Renal cortex interstitium (tissue), 11 donors: ENCODE data around the gene RILP. TPM values are rescaled to one million over a fixed set of nuclear protein-coding genes. Genes with fewer than 3 reads are reported as not detected.
A peak's percentile ranks its signal among the peaks of the same experiment; 100 is the strongest.

ENCODE experiments used
- DNase-seq, 11 donors: peaks; one replicate each; pipeline ENCODE4 v3.0.0-alpha.2; 2013; ENCODE audit warnings: low read depth in 9 of 11, low spot score in 4 of 11; ENCODE audit errors: extremely low read depth in 1 of 11
- polyA plus RNA-seq, 3 donors: library from polyadenylated mRNA; unstranded; fragments of 120-200 nt; gene quantifications; one replicate each; pipeline ENCODE4 v1.2.1, GENCODE V29; 2013; ENCODE audit not compliant: insufficient read length in 3 of 3

Gene RILP
- polyA plus RNA-seq, 3 donors, result 3.0 to 5.1 (median 4.3) TPM

DNA sequence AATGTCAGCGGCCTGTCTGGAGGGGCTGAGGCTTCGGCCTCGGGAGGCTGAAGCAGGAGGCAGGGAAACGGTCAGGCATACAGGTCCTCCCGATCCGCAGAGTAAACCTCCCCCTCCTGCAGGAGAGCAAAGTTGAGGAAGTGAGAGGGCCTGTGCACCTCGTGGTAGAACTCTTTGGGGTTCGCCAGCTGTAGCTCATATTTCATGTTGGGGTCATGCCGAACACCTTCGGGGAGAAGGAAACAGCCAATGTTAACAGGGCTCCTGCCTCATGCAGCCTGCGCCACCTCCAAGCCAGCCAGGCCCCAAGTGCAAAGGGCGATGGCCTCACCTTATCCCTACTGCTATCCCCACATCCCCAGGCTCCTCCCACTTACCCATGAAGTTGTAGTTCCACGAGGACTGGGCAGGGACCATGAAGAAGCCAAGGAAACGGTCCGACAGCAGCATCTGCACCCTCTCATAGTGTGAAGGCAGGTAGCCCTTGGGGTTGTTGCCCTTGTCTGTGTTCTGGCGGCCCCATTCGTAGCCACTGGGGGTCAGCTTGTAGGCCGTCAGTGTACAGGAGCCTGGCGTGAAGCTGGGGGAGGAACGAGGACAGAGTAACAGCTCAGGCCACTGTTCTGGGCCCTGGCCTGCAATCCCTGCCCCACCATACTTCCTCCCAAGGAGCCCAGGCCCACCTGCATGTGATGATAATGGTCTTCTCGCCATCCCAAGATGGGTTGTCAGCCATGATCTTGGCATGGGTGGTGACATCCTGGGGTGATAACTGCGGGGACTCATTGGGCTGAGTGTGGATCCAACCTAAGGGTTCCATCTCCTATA lies 1.3 kb upstream of the RILP start:
- DNase-seq, result no peak

DNA sequence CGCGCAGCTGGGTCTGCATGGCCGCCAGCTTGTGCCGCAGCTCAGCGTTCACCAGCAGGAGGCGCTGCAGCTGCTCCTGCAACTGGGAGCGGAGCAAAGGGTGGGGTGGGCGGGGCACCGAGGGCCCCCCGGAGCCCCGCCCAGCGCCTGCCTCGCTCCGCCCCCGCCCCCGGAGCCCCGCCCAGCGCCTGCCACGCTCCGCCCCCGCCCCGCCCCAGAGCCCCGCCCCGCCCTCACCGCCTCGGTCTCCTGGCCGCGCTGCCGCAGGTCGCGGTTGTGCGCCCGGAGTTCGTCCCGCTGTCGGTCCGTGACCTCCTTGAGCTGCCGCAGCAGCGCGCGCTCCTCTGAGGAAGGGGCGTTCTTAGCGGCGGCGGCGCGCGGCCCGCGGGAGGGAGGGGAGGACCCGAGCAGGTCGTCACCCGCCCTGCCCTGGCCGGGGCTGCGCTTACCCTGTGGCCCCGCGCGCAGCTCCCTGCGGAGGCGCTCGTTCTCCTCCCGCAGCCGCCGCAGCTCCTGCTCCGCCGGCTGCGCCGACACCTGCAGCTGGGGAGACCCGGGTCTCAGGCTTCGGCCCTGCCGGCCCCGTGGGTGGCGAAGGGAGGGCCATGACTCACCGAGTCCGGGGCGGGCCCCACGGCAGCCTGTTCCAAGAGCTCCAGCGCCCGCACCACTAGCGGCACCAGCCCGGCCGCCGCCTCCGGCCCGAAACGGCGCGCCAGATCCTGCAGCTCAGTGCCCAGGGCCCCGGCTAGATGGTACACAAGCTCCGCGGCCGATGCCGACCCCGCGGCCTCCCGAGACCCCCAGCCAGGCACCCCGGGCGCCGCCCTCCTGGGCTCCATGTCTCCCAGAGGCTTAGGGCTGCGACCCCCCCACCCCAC lies 463 bp downstream of the RILP start:
- DNase-seq, result peak; percentile 87 to 96 (median 92)

DNA sequence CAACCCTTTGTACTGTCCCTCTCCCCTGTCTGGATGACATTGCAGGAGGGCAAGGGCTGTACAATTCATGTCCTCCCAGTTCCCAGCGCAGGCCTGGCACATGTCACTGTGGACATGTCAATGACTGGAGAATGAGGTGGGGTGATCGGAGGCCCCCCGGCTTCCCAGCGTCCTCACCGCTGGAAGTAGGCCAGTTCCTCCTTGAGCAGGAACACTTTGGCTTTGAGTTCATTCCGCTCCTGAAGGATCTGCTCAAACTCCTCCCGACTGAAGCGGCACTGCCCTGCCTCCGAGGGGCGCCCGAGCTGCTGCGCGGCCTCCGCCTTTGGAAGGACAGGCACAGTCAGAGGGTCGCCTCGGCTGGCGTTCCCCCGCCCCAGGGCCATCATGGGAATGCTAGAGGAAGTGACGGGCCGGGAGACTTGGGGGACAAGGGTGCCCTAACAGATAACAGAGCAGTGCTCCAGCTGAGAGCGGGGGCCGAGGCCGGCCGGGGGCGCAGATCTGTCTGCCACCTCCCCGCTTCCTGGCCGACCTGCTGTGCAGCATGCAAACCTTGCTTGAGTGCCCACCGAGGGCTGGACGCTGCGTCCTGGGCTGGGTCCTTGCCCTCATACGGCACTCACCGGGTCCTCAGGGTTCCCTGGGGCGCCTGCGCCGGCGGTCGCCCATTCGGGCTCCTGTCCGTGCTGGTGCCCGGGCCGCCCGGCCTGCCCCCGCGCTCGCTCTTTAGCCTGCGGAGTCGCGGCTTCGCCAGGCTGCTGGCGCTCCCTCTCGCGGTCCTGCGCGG lies 1.3 kb downstream of the RILP start:
- DNase-seq, result no peak

DNA sequence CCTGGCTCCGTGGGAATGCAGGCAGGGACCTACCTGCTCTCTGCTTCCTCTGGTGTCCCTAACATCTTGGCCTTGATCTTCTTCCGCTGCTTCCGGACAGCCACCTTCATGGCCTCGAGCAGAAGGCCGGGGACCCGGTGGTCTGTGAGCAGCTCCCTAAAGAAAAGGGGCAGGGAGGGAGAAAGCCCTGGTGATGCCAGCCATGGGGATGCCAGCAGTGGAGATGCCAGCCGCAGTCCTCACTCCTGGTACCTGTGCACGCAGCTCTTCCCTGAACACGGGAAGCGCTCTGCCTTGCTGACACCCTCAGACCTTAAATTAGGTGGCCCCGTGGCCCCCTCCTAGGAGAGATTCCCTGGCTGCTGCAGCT lies 1.9 kb downstream of the RILP start:
- no peak for DNase-seq

DNA sequence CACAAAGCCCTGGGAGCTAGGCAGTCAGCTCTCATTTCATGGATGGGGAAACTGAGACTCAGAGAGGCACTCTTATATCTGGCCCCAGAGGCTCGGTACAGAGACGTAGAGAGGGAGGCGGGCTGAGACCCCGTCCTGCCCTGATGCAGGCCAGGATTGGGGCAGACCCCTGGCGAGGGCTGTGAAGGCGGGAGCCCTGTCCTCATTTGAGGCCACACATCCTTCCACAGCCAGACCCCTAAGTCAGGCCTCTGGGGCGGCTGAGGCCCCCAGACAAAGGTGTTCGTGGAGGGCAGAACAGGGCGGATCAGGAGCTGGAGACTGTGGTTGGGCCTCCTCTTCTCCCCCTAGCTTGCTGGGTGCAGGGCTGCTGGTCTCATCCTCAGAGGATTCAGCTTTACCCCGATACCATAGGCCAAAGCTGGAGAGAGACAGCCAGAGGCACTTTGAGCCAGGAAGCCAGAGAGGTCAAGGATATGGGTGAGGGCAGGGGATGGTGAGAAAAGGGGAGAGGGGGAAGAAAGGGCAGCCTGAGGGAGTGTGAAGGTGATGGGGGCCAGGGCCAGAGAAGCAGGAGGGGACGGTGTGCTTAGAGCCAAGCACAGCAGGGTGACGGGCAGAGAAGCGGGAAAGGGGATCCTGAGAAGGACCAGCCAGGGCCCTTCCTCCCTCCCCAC lies 3.3 kb downstream of the RILP start:
- no peak for DNase-seq

DNA sequence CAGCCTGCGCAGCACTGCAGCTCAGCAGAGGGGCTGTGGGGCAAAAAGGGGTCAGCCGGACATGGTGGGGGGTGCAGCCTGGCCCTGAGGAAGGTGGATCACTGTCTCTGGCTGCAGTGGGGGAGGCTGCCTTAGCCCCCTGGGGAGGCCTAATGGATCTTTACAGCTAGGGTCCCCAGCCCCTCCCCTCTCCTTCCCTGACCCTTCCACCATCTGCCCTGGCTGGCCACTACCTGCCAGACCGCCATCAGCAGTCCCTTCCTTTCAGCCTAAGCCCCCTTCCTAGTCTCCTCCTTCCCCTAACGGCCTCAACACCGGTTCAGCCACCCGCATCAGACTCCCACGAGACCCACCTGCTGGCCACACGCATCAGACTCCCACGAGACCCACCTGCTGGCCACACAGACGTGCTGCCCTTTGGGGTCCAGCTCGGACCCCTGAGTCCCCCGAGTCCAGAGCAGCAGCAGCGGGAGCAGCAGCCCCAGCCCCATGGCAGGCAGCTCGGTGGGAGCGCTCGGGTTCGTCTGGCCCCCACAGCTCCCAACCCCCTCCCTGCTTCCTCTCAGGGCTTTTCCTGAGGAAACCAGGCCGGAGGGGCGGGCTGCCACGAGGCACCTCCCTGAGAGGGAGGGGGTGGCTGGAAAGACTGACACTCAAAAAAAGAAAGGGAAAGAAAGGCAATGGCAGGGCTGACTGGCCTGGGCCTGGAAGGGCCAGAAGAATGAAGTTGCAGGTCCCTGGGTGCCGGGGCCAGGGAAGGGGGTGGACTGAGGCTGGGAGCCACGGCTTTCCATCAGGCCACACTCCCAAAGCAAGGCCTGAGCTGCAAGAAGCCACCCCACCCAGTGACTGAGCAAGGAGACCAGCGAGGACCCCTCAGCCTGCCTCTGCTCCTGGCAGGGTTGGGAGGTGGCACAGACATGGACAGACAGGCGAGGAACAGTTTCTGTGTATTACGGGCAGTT lies 4.2 kb downstream of the RILP start, which contains the start of gene SCARF1:
TSS of gene SCARF1 (minus strand) at position 526 of the 965 bp plus-strand sequence. CDS start at position 491, 35 bp downstream.
- DNase-seq, result no peak

DNA sequence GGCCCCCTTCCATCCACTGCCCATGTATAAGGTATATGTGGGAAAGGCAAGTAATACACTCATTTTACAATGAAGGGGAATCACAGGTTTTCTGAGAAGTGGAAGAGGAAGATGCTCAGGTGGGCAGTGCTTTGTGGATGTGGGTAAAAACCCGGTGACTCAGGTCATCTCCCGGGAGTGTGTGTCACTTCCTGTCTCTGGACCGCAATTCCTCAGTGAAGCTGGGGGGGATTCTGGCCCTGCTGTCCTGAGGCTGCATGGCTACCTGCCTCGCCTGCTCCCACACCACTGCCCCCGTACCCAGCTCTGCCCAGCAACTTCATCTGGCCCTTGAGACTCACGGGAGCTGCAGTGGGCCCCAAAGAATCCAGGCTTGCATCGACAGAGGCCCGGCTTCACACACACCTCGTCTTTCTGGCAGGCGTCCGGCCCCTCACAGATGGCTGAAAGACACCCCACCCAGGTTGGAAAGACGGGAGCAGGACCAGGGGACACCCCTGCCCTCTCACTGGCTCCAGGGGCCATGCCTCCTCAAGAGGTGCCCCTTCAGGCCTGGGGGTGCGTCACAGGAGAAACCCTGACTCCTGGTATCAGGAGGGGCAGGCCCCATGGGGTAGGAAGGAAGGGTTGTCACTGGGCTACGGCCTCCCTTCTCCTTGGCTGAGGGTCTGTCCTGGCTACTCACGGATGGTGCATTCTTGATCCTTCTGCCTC lies 5.0 kb downstream of the RILP start:
- DNase-seq, result no peak

DNA sequence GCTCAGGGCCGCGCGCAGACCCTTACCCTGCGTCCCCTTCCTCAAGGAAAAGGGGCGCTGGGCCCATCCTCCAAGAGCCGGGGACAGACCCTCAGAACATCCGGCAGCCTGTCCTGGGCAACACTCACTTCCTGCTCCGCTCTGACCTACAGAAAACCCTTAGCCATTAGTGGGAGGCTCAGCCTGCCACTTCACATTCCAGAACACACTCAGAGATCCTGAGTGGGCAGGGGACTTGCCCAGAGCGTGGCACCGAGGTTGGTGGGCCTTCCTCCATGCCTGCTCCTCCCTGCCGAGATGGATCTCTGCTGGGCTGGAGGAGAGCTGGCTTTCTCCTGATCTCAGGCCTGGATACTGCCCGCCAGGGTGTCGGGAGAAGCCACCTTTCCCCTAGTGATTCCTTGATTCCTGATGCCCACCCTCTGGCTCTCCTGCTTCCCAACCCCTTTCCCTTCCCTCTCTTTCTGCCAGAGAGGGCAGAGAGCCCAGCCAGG lies 5.6 kb downstream of the RILP start:
- DNase-seq, result no peak

DNA sequence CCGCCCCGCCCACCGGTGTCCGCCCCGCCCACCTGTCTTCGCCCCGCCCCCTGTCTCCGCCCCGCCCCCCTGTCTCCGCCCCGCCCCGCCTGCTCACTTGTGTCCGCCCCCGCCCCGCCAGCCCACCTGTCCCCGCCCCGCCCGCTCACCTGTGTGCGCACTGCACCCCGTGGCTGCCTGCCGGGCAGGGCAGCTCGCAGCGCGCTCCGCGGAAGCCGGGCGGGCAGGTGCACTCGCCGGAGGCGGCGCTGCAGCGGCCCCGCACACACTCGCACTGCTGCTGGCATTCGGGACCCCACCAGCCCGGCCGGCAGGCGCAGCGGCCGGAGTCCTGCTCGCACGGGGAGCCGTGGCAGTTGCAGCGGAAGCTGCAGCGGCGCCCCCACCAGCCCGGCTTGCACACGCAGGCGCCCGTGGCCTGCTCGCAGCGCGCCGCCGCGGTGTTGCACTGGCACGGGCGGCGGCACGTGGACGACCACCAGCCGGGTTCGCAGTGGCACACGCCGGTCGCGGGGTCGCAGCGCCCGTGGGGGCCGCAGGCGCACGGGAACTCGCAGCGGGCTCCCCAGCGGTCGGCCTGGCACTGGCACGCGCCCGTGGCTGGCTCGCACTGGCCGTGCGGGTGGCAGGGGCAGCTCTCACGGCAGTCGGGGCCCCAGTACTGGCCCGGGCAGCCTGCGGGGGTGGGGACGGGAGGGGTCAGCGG lies 6.2 kb downstream of the RILP start:
- no peak for DNase-seq

DNA sequence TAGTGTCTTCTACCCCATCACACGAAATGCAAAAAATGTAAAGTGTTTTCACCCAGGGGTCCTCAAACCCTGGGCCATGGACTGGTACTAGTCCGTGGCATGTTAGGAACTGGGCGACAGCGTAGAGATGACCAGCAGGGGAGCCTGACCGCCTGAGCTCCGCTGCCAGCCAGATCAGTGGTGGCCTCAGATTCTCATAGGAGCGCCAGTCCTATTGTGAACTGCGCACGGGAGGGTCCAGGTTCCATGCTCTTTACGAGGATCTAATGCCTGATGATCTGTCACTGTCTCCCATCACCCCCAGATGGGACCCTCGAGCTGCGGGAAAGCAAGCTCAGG lies 8.6 kb downstream of the RILP start:
- DNase-seq, result no peak

DNA sequence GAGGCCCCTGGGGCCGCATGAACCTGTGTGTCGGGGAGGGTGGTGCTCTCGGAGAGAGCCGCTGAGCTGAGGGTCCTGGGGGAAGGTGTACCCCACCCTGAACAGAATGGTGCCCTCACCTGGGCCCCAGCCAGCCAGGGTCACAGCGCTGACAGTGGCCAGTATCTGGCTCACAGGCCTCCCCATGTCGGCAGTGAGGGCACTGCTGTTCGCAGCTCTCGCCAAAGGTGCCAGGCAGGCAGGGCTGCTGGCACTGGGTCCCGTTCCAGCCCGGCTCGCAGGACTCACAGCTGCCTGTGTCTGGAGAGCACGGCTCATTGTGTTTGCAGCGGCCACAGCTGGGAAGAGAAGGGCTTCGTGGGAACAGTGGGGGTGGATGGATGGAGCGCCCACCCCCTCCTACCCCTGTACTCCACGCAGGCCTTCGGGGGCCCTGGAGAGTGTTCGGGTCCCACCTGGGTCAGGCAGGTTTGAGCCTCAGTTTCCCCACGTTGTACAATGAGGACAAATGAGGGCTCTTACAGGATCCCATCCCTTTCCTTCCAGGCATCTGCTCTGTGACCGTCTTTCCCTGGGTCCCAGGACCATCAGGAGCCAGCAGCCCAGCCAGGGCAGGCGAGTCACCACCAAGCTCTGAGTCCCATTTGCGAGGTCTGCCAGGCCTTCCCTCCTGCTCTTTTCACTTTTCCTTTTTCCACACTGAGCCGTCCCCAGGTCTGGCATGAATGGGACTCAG lies 9.2 kb downstream of the RILP start:
- DNase-seq, result no peak

DNA sequence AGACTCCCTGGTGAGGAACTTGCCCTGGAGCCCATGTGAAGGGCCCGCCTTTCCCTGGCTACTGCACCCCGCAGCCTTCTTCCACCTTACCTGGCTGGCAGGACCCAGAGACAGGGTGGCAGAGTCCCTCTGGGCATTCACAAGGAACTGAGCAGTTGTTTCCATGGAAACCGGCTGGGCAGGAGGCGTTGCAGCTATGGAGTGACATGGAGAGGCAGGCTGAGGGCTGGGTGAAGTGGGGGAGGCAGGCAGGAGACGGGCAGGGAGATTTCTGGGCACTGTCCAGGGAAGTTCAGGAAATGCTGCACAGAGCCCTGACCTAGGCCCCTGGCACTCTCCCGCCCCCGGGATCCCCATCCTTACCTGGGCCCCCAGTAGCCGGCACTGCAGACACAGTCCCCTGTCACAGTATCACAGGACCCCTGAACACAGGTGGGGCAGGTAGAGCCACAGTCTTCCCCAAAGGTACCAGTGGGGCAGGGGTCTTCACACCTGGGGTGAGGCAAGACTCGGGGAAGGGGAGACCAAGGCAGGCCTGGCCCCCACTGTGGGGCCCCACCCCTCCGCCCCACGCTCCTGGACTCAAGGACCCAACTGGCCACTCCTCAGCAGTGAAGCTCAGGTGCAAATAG lies 10.0 kb downstream of the RILP start:
- DNase-seq, result peak in 1 of 11 donors; percentile 47

DNA sequence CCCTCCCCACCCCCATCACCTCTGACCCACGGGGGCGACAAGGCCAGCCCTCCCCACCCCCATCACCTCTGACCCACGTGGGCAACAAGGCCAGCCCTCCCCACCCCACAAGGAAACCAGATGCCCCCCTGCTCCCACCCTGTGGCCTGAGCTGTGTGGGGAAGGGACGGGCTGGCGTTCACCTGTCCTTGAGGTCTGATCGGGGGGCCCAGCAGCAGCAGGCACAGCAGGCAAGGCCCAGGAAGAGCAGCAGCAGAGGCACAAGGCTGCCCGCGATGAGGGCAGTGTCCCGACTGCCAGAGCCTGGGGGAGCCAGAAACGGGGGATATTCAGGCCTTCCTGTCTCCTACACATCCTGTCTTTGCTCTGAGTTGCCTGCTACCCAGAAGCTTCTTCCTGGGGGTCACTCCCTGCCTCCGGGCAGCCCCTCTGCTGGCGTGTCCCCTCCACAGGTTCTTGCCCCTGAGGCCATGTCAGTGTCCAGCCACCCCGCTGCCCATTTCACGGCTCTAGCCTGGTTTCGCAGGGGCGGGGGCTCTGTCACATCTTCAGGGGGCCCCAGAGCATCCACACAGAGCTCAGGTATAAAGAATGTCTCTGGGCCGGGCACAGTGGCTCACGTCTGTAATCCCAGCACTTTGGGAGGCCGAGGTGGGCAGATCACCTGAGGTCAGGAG lies 10.9 kb downstream of the RILP start:
- DNase-seq, result no peak

DNA sequence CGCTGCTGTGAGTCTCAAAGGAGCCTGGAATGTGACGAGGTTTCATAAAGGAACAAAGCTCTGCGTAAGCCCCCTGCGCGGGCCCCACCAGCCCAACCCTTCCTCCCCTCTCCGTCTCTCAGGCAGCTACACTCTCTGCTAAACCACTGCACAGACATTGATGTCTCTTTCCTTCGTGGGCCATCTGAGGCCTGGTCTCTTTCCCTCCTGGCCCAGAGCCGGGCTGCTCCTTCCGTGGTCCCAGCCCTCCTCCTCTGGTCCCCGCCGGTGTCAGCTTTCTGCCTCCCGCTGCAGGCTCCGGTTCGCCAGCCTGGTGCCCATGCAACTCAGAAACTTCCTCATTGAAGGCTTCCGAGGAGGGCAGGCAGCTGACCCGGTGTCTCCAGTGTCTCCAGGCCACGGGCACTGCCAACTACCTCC lies 11.5 kb downstream of the RILP start:
- DNase-seq, result no peak

DNA sequence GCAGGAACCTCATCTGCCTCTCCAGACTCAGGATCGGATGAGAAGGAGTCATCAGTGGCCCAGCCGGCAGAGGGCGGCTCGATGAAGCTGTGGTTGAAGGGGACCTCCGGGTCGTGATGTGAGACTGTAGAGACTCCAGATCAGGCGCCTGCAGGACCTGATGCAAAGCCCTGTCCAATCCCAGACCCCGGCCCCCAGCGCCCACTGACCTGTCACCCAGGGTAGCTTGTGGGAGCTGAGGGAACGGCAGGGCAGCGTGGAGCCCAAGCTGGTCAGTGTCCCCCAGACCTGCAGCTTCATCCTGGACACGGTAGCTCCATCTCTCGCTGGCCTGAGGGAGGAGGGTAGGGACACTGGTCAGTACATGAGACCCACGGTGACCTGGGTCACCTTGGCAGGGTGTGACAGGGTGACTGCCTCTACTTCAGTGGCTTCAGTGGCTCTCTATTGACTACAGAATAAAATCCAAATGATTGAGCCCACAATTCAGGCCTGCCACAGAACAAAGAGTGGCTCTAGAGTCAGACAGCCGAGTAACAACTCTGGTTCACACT lies 12.9 kb downstream of the RILP start:
- no peak for DNase-seq
